ENCODE data around the gene PCSK1N.
"Not testable (repeated sequence)": the region's sequence is repeated elsewhere in the genome, so short reads cannot be mapped to it uniquely, and the experiment has no call there.

Gene PCSK1N

GRCh38 chrX:48835524-48836329 is at the start of gene PCSK1N:
PCSK1N (minus strand) TSS chrX:48835610; CDS start chrX:48835532, 78 bp downstream.
- DNase-seq (ENCODE audit: low read depth): no peak

GRCh38 chrX:48883729-48884128 is 48.3 kb upstream of the PCSK1N start:
- no peak overlapping the region for H3K4me3 ChIP-seq (ENCODE audit: low read depth, low read length)
- no peak for DNase-seq (ENCODE audit: low read depth)
- no peak for TF ChIP-seq CTCF (IDR thresholded peaks at IDR 0.05; ENCODE audit: insufficient read depth, low read depth, low read length, missing control alignments)

More at GRCh38 chrX:48835524-48836329, at the start of gene PCSK1N:
- TF ChIP-seq CTCF (IDR thresholded peaks at IDR 0.05; ENCODE audit: insufficient read depth, low read depth, low read length, missing control alignments): no peak
- H3K4me3 ChIP-seq (ENCODE audit: low read depth, low read length): no peak within 1 kb of the TSS

GRCh38 chrX:48876944-48877343 is 41.5 kb upstream of the PCSK1N start:
- H3K4me3 ChIP-seq (ENCODE audit: low read depth, low read length); DNase-seq (ENCODE audit: low read depth): not testable (repeated sequence)

GRCh38 chrX:48872017-48872416 is 36.6 kb upstream of the PCSK1N start:
- not testable (repeated sequence) for DNase-seq (ENCODE audit: low read depth); H3K4me3 ChIP-seq (ENCODE audit: low read depth, low read length)

- no peak for DNase-seq (ENCODE audit: low read depth)
- TF ChIP-seq CTCF (IDR thresholded peaks at IDR 0.05; ENCODE audit: insufficient read depth, low read depth, low read length, missing control alignments): no peak
- no peak overlapping the region for H3K4me3 ChIP-seq (ENCODE audit: low read depth, low read length)
Measured at GRCh38 chrX:48864210-48864609, 28.8 kb upstream of the PCSK1N start.

GRCh38 chrX:48854898-48855297 is 19.5 kb upstream of the PCSK1N start:
- no peak for TF ChIP-seq CTCF (IDR thresholded peaks at IDR 0.05; ENCODE audit: insufficient read depth, low read depth, low read length, missing control alignments)
- DNase-seq (ENCODE audit: low read depth): no peak
- H3K4me3 ChIP-seq (ENCODE audit: low read depth, low read length): no peak overlapping the region

GRCh38 chrX:48854121-48854804 is 18.9 kb upstream of the PCSK1N start:
- DNase-seq (ENCODE audit: low read depth); H3K4me3 ChIP-seq (ENCODE audit: low read depth, low read length): not testable (repeated sequence)

- H3K4me3 ChIP-seq (ENCODE audit: low read depth, low read length); DNase-seq (ENCODE audit: low read depth): not testable (repeated sequence)
Measured at GRCh38 chrX:48853494-48853893, 18.1 kb upstream of the PCSK1N start.

- TF ChIP-seq CTCF (IDR thresholded peaks at IDR 0.05; ENCODE audit: insufficient read depth, low read depth, low read length, missing control alignments): no peak
- DNase-seq (ENCODE audit: low read depth): no peak
Measured at GRCh38 chrX:48852857-48853256, 17.4 kb upstream of the PCSK1N start.

More at GRCh38 chrX:48852857-48853256, 17.4 kb upstream of the PCSK1N start:
- no peak overlapping the region for H3K4me3 ChIP-seq (ENCODE audit: low read depth, low read length)

All from GM12865 (cell line).